H4 (cell line): Measurements from ENCODE around the gene CCDC34. TPM values are rescaled to one million over a fixed set of nuclear protein-coding genes. Genes with fewer than 3 reads are reported as not detected.

Experiments used
- DNase-seq: peaks from one replicate; pipeline ENCODE4 v3.0.0-alpha.2; 2015; ENCODE audit warnings: low spot score
- total RNA-seq: library from RNA; depleted of rRNA; stranded (reverse); fragments of >200 nt; shearing (Covaris generic); gene quantifications from 2 replicates; pipeline ENCODE4 v1.2.3, GENCODE V29; 2014; rRNA removed

The CCDC34 gene, protein sequence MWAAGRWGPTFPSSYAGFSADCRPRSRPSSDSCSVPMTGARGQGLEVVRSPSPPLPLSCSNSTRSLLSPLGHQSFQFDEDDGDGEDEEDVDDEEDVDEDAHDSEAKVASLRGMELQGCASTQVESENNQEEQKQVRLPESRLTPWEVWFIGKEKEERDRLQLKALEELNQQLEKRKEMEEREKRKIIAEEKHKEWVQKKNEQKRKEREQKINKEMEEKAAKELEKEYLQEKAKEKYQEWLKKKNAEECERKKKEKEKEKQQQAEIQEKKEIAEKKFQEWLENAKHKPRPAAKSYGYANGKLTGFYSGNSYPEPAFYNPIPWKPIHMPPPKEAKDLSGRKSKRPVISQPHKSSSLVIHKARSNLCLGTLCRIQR
- 29.7 and 29.8 TPM in 2 replicates for total RNA-seq

DNA sequence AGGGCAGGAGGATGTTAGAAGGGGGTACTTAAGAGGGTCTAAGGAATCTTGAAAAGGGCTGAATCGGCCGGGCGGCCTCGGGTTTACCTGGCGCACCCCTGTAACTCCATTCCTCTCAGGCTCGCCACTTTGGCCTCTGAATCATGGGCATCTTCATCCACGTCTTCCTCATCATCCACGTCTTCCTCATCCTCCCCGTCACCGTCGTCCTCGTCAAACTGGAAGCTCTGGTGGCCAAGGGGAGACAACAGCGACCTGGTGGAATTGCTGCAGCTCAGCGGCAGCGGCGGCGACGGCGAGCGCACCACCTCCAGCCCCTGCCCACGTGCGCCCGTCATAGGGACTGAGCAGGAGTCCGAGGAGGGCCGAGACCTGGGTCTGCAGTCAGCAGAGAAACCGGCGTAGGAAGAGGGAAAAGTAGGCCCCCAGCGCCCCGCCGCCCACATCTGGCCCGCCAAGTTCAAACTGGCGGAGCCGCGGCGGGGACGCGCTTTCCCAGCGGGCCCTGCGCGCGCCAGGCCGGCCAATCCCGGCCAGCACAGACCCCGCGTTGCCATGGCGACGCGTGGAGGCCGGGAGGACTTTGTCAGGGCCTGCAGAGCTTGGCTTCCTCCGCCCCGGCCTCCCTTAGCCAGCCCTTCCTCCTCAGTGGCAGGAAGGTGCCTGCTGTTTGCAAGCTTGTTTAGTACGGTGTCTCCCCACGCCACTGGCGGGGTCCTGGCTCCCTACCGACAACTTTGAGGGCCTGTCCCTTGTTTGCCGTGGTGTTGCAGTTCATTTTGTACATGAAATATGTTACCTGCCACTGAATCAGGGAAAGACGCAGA, at the start of gene CCDC34:
Gene CCDC34, minus strand, starts transcription at position 467 of the 827 bp plus-strand sequence. Its CDS starts 21 bp downstream, at position 446.
- DNase-seq = peak; percentile 93

DNA sequence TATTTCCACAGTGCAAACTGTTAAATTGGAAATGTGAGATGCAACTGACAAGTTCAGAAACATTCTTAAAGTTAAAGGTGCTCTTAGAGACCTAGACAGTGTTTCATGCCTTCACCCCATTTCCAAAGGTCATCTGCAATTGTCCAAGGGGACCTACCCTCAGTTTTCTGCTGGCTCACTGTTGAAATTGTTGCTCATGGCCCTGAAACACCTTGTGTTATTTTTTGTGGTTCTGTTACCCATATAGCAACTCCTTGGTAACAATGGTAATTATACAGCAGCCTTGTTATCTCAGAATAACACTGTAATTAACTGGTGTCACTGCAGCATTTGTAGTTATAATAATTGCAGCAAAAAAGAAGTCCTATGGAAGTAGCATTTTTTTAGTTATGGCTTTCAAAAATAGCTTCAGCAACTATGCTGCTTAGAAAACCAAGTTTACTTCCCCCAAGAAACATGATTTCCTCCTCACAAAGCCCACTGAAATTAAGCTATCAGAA, 49.2 kb upstream of the CCDC34 start:
- no peak for DNase-seq

DNA sequence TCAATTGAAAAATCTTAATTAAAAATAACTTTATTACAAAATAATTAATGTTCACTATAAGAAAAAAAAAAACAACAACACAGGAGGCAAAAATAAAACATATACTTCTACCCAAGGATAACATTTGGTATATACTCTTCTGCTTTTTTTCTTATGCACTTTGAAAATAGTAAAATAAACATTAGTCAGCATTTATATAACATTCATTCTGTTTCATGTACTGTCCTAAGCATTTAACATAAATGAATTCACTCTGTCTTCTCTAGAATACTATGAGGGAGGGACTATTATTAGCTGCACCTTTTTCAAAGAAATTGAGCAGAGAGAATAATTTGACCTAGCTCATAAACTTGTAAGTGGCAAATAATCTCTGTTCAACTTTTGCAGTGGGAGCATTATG, 48.3 kb upstream of the CCDC34 start:
- no peak for DNase-seq

DNA sequence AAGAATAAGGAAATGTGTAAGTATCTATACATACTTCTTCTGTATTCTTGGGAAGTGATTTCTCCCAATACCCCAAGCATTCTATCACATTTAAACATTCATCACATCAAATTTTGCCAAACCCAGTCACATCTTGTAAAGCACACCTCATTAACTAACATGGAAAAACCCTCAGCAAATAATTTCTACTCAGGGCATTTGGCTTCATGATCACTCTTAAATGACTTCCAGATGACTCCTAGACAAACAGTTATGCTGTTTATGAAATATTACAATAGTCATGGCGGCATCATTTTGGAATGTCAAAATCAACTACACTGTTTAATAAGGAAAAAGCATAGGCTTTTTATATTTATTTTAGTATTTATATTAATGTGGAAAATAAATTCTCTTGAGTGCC, 47.3 kb upstream of the CCDC34 start:
- no peak for DNase-seq

DNA sequence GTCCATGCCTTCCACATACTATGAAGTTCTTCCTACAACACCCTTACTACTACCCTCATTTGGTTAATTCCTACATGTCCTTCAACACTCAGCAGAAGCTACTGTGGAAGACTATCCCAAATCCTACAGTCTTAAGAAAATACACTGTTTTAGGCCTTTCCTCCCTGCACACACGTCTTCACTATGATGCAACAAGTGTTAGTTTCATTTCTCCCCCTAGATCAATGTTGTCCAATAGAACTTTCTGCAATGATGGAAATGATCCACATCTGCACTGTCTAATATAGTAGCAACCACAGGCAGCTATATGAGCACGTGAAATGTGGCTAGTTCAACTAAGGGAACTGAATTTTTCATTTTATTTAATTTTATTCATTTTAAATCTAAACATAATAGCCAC, 46.7 kb upstream of the CCDC34 start:
- DNase-seq = no peak

DNA sequence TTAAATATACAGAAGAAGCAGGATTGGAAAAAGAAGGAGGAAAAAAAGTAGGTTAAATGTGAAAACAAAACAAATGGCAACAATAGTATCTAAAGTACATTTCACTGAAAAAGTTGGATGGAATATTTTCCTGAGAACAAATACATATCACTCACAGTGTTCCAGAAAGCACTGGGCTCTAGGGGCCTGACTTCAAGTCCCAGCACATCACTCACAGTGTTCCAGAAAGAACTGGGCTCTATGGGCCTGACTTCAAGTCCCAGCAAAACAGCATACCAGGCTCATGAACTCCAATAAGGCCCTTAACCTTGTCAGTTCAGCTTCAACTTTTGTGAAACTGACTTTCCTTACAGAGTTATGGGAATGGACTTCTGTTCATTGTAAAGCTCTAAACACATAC, 46.0 kb upstream of the CCDC34 start:
- no peak for DNase-seq

DNA sequence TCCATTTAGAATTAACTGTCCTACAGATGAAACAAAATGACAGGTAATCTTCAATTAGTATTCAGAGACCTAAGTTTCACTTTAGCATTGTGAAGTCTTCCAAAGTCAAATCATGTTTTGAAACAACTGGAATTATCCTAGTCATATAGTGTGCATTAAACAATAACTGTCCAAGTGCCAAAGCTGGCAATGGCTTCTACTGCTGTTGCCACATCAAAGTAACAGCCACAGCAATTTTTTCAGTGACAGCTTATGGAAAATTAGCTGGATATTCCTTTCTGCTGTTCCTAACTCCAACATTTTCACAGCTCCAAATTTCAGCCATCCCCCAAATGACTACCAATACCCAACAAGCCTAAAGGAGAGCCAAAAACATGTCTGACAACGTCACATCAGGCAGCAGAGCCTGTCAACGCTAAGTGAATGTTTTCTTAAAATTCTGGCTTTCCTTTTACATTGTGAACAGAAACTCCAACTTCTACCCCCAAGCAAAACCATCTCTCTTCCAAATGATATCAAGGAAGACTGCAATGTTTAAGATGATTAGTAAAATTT, 45.3 kb upstream of the CCDC34 start:
- DNase-seq = no peak

DNA sequence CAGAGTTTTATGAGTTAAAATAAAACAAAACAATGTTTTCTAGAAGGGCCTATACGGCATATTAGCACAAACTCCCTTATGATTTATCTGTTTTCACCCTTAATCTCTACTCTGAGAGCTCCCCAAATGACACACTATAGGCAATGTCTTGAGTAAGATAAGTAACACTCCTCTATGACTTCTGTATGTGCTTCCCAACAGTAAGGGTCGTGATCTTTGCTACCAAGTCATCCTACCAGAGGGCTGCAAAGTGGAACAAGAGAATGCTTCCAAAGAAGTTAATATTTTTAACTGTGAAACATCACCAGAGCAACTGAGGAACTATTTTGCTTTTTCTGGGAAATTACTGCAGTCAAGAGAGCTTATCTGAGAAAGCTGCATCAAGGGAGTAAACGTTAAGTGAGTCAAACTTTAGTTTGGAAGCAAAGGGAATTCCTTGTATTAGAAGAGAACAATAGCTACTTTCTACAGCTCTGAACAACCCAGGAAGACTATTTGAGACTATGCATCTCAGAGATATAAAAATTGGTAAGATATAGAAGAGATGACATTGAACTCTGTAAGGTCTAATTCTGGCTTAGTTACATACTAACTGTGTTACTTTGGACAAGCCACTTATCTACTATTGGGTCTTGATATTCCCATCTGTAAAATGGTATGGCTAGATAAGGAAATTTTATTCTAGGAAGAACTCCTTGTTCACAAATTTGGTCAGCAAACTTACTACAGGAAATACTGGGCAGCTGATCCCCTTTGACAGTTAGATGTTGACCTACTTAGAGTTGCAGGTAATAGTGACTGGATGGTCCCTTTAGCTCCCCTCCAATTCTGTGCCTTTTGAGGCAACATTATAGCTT, 43.7 kb upstream of the CCDC34 start:
- DNase-seq = no peak

DNA sequence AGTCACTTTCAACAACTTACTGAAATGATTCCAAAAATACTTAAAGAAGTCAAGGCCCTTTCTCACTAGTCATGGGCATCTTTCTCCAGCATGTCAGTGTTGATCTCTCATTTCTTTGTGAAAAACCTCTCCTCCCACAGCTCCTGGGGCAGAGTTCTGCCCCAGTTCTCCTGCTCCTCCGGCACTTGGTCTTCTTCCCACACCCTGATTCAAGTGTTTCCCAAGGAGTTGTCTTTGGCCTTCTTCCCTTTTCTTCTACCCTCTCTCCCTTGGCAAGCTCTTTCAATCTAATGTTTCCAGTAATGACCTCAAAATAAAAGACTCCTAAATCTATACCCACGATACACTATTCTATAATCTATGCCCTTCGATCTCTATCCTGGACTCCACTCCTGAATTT, 42.1 kb upstream of the CCDC34 start:
- no peak for DNase-seq

DNA sequence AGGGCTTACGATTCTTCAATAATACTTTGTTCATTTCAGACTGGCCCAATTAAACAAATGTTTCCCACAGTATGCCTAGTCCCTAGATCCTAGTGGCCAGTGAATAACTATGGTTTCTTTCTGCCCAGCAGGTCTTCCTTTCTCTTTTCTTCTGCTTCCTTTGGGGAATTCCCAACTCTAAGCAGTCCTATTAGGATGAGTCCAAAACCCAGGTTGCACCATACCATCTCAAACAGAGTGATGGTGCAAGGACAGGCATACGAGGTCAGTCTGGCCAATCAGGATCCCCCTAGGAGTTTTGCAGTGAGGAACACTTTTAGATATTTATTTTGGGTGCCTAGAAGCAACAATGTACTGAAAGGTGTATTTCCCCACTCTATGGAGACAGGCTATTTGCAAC, 41.4 kb upstream of the CCDC34 start:
- DNase-seq = no peak

DNA sequence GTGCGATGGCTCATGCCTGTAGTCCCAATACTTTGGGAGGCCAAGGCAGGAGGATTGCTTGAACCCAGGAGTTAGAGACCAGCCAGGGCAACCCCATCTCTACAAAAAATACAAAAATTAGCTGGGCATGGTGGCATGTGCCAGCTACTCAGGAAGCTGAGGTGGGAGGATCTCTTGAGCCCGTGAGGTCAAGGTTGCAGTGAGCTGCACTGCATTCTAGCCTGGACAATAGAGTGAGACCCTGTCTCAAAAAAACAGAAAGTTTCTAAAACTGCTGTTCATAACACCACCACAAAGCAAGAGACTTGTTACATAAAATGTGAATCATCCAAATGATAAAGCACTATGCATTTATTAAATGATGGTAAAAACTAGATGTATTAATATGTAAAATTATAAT, 40.2 kb upstream of the CCDC34 start:
- DNase-seq = no peak

DNA sequence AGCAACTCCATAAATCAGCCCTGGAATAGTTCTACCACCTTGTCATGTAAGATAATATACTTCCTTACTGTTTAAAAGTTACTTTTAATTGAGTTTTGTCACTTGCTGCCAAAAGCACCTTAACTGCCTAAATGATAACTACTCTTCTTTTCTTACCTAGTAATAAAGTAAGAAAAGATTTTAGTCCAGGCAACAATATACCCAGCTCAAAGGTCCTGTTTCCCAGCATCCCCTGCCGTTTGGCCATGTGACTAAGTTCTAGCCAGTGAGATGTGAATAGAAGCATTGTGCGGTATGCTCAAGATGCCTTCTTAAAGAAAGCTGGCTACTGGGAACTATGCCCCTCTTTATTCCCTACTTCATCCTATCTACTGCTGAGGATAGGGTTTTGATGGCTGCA, 39.4 kb upstream of the CCDC34 start:
- DNase-seq = no peak

DNA sequence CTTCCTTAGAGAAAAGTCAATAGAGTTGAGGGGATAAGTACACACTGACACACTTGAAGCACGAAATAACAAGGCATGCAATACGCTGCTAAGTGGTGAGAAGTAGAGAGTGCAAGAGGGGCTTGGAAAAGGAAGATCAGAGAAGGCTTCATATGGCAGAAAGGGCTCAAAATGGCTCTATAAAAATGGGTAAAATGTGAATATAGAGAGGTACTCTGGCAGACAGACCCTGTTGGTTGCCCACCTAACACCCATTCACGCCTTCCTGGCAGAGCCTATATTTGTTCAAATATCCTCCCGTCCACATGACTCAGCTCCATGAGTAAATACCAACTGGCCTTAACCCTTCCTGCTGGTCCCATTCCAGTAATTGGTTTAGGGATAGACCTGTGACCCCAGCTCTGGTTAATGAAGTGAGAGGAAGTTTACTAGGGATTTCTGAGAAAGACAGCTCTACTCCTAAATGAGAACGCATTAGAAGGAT, 38.9 kb upstream of the CCDC34 start:
- no peak for DNase-seq

DNA sequence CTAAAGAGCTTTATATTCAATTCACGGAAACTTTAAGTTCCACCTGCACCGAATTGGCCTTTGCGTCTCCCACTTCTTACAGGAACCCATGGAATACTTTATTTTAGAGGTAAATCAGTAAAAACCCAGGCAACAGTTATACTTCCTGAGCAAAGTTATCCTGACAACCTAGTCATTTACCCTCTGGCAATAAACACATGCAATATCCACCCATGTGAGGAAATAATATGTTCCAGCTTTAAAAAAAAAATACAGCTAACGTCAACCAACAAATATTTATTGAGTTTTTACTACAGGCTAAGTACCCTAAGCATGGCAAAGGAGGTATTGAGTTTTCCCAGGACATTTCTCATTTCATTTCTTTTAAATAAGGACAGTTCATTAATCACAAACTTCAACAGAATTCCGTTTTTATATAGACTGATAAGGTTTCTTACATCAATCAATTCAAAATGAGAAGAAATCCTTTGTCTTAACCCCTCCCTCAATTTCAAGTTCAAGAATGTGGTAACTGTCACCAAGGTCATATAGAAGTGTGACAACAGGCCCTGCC, 38.3 kb upstream of the CCDC34 start:
- no peak for DNase-seq

DNA sequence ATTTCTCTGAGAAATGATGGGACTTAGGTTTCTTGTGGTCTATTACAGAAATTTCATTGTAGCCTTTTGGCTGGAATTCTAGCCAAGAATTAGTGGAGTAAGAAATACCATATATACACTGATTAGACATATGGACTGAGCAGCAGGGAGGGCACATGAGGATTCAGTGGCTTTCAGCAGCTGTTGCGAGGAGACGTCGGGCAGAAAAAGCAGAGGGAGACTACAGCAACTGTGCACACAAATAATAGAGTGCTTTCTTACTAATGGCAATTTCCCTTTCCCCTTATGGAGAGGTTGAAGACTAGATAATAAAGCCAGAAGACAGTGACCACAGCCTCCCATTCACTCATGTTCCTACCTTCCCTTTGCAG, 35.4 kb upstream of the CCDC34 start:
- no peak for DNase-seq

DNA sequence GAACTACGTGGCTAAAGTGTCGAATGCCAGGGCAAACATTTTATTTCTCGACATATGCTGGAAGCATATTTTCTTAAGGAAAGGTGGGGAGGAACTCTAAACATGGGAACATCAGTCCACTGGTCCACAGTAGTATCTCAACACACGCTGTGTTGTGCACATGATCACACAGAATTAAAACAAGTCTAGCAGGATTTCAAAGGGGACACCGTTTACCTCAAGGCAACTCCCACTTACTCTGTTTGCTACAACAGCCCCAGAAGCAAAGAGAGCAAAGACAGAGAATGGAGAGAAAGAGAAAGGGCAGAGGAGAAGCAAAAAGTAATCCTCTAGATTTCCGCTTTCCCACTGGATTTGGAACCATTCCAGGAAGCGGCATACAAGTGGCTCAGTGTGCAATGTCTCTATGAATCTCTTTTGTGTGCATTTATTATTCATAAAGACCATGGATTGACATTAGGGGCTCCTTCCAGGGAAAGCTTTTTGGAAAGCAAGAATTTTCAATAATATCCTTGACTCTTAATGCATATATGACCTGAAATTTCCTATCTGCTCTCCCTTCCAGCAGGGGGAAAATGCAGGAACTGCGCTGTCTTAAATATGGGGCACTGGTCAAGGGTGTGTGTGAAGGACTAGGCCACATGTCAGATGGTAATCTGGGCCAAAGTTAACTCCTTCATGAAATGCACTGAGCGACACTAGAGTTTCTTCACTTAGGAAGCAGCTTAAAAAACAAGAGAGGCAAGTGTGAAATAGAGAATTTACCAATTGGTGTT, 34.8 kb upstream of the CCDC34 start:
- DNase-seq = no peak

DNA sequence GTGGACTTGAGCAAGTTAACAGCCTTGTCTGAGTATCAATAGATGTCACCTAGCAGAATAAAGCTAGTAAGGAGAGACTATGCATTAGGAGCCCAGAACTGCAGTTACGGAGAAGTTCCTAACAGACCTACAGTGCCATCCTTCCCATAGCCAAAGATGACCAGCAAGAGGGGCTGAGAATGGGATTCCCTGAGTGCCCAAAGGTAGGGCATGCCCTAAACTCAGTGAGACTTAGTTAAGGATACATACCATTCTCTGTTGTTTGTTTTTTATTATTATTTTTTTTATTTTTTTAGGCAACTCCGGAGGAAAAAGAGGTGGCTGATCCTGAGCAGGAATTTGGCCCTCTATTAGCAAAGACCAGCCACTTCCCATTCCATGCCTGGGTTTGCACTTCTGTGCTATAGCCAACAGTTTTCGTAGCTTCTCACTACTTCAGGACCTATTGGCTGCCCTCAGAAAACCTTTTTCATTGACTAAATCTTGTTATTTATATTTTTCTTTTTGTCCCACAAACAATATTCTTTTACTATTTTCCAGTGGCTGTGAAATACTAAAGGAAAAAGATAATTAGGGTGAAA, 33.3 kb upstream of the CCDC34 start:
- DNase-seq = no peak

DNA sequence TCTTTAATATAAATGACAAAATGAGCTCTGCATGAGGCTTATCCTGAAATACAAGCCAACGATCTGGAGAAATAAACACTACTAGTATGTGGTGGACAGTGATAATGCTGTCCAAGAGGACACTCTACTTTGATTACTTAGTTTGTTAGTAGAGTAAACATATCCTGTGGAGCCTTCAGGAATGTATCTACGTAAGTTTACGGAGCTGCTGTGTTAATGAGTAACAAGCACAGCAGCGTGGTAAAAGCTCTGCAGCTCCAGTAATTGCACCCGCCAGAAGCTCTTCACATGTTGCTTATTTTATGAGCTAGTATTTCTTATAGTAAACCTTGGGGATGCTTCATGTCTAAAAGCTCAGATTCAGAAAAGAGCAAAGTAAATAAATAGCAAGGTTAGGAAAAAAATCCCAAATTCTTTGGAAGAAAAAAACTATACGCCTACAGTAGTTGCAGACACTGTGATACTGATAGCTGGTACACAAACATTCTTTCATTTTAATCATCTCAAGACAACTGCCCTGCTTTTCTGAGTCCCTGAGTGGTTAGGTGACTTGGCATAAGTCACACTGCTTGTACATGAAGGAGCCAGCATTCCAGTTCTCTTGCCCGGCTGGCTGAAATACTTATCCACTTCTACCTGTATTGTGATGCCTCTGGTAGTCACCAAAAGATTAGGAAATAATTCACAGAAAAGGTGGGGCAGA, 32.7 kb upstream of the CCDC34 start:
- peak; percentile 92 for DNase-seq

DNA sequence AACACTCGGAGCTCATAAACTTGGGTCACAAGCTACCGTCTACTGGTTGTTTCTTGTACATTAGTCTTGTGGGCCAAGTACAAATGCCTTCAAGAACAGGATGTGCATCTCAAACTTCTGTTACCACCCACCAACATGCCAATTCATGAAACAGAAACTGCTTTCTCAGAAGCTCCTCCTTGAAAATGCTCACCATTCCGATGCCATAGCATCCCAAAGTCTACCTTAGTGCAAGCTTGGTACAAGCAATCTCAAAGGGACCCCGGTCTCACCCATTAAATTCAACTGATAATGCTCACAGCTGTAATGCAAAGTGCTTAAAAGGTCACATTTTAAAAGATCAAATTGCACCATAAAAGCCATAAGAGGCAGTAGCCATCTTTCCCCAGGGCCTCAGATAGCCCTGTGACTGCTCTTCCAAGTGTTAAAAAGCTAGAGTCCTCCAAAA, 31.8 kb upstream of the CCDC34 start:
- DNase-seq = peak; percentile 54
